ENCODE data around the gene SLC35E1. TPM values are rescaled to one million over a fixed set of nuclear protein-coding genes. Genes with fewer than 3 reads are reported as not detected.

The SLC35E1 gene
- total and polyA plus RNA-seq, 5 experiments from 2014 or later, result 13.6 to 34.2 (median 22.3) TPM

DNA sequence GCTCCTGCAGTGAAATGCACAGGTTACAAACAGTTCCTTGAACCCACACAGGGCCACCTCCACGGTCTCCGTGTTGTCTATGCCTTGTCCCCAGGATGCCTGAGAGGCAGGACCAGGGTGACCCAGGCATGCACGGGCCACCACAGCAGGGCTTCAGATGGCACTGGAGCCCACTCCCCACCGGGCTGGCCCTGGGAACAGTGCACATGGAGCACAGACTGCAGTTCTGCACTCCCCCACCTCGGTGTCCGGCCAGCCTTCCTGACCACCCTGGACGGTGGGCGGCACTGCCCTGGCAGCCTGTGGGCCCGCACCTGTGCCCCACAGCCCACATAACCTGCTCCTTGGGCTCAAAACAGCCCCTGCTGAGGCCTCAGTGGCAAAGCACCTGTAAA is 14.3 kb upstream of the SLC35E1 start:
- Mint-ChIP-seq H3K4me3 (peak overlapping the region in 9 of 10 donors; percentile 69 to 85 (median 83)), H3K4me1 (peaks cover 20 to 93% (median 88%) of the 10 kb centered on the region in 4 donors), H3K27ac (peak overlapping the region in 7 of 10 donors; percentile 86 to 97 (median 92)), H3K27me3 (no peaks in the 10 kb centered on the region), H3K36me3 (no peaks in the 10 kb centered on the region), H3K9me3 (peaks cover 0 to 2% (median 0%) of the 10 kb centered on the region in 9 donors)
- DNase-seq (peak in 1 of 10 donors; percentile 57), ATAC-seq (no peak)
- POLR2A ChIA-PET, result interaction anchor here (0.9 to 3.0 kb wide), 7 partner anchors 14 to 539 kb away, joined by 3 to 40 read pairs (median 6); partner anchors contain the start of genes MED26 and SLC35E1

GRCh38 chr19:16585808-16586476 is 13.7 kb upstream of the SLC35E1 start:
- Mint-ChIP-seq H3K9me3 (peaks cover 0 to 2% (median 0%) of the 10 kb centered on the region in 9 donors), H3K36me3 (no peaks in the 10 kb centered on the region), H3K4me3 (peak overlapping the region in 9 of 10 donors; percentile 4 to 85 (median 39)), H3K27ac (peak overlapping the region; percentile 53 to 97 (median 90)), H3K4me1 (peaks cover 20 to 92% (median 90%) of the 10 kb centered on the region in 4 donors), H3K27me3 (no peaks in the 10 kb centered on the region)
- no peak for ATAC-seq
- POLR2A ChIA-PET, result interaction anchor here (1.1 to 3.0 kb wide), 3 partner anchors 14 to 42 kb away, joined by 6 to 40 read pairs (median 39); partner anchors contain the start of genes MED26 and SLC35E1
- DNase-seq, result peak in 2 of 10 donors; percentile 31 to 58

- Mint-ChIP-seq H3K27ac (peak overlapping the region; percentile 51 to 97 (median 92)), H3K9me3 (peaks cover 0 to 2% (median 0%) of the 10 kb centered on the region in 9 donors), H3K36me3 (no peaks in the 10 kb centered on the region), H3K4me3 (peak overlapping the region in 8 of 10 donors; percentile 64 to 87 (median 82)), H3K27me3 (no peaks in the 10 kb centered on the region), H3K4me1 (peaks cover 20 to 94% (median 90%) of the 10 kb centered on the region in 4 donors)
- peak in 1 of 10 donors; percentile 41 for DNase-seq
- ATAC-seq, result no peak
- POLR2A ChIA-PET, result interaction anchor here (0.6 to 4.1 kb wide), 6 partner anchors 9 to 256 kb away, joined by 3 to 27 read pairs (median 6); partner anchors contain the start of genes MED26 and SLC35E1
Measured at GRCh38 chr19:16585094-16585801, 13.0 kb upstream of the SLC35E1 start.

GRCh38 chr19:16584248-16585093 is 12.3 kb upstream of the SLC35E1 start:
- H3K36me3 Mint-ChIP-seq, result peaks cover 0 to 6% (median 0%) of the 10 kb centered on the region in 3 donors
- POLR2A ChIA-PET, result interaction anchor here (0.6 to 4.1 kb wide), 11 partner anchors 10 to 1528 kb away, joined by 3 to 27 read pairs (median 4); partner anchors contain the start of genes MED26, SLC35E1 and TMEM38A
- no peaks in the 10 kb centered on the region for H3K27me3 Mint-ChIP-seq
- peaks cover 24 to 94% (median 89%) of the 10 kb centered on the region in 4 donors for H3K4me1 Mint-ChIP-seq
- peak overlapping the region; percentile 64 to 87 (median 78) for H3K4me3 Mint-ChIP-seq
- H3K27ac Mint-ChIP-seq, result peak overlapping the region; percentile 51 to 97 (median 92)
- H3K9me3 Mint-ChIP-seq, result peaks cover 0 to 2% (median 0%) of the 10 kb centered on the region in 9 donors
- ATAC-seq (peak; percentile 79 to 84), DNase-seq (peak; percentile 72 to 91 (median 86))

GRCh38 chr19:16582486-16583261 is 10.5 kb upstream of the SLC35E1 start:
- ATAC-seq (no peak), DNase-seq (no peak)
- Mint-ChIP-seq H3K36me3 (peaks cover 0 to 13% (median 3%) of the 10 kb centered on the region in 3 donors), H3K4me3 (peak overlapping the region in 6 of 10 donors; percentile 4 to 62 (median 30)), H3K27me3 (no peaks in the 10 kb centered on the region), H3K4me1 (peaks cover 19 to 86% (median 76%) of the 10 kb centered on the region in 4 donors), H3K9me3 (peaks cover 0 to 2% (median 0%) of the 10 kb centered on the region in 9 donors), H3K27ac (peak overlapping the region in 8 of 10 donors; percentile 25 to 97 (median 82))
- POLR2A ChIA-PET, result interaction anchor here (1.5 to 4.1 kb wide), 3 partner anchors 9 to 46 kb away, joined by 5 to 27 read pairs (median 11); partner anchors contain the start of genes MED26 and SLC35E1

GRCh38 chr19:16581971-16582343 is 9.7 kb upstream of the SLC35E1 start:
- no peaks in the 10 kb centered on the region for H3K27me3 Mint-ChIP-seq
- H3K9me3 Mint-ChIP-seq, result peaks cover 0 to 2% (median 0%) of the 10 kb centered on the region in 9 donors
- peaks cover 16 to 79% (median 70%) of the 10 kb centered on the region in 4 donors for H3K4me1 Mint-ChIP-seq
- DNase-seq (no peak), ATAC-seq (no peak)
- peak overlapping the region in 6 of 10 donors; percentile 6 to 48 (median 10) for H3K4me3 Mint-ChIP-seq
- H3K27ac Mint-ChIP-seq, result peak overlapping the region in 7 of 10 donors; percentile 39 to 83 (median 69)
- POLR2A ChIA-PET, result interaction anchor here (1.5 to 4.1 kb wide), 3 partner anchors 8 to 47 kb away, joined by 5 to 27 read pairs (median 11); partner anchors contain the start of genes MED26 and SLC35E1
- peaks cover 0 to 13% (median 3%) of the 10 kb centered on the region in 3 donors for H3K36me3 Mint-ChIP-seq

DNA sequence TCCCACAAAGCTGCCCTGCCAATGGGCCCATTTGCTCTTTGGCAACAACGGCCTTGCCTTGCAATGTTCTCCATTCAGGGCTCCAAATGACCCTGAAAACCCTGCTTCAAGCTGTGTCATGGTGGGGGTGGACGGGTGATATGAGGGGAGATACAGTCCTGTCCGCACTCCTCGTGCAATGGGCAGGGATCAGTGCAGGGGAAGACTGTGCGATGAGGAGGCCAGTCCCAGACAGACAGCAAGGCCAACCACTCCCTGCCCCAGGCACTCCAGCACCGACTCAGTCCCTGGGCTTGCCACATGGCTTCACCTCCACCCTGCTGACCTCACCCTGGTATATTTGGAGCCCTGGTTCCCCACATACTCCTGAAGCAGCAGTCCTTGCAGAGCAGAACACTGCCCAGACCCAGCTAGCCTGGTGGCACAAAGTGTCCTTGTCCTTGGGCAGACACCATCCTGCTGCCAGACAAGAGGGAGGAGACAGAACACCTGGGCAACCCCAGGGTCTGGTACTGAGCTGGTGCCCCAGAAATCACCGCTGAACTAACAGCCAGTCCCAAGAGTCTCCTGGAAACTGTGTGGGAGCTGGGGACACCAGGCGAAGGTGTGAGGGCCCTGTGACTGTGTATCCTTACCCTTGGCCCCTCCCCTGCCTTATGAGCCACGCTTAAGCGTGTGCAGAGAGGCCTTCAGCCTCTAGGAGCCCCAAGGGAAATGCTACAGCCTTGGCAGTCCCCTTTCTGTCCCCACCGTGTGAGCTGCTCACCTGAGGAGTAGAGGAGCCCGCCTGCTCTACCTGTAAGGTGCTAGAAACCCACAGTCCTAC is 9.1 kb upstream of the SLC35E1 start:
- peak overlapping the region in 4 of 10 donors; percentile 6 to 48 (median 24) for H3K4me3 Mint-ChIP-seq
- peaks cover 0 to 2% (median 0%) of the 10 kb centered on the region in 9 donors for H3K9me3 Mint-ChIP-seq
- peak overlapping the region in 9 of 10 donors; percentile 32 to 83 (median 62) for H3K27ac Mint-ChIP-seq
- DNase-seq (no peak), ATAC-seq (no peak)
- no peaks in the 10 kb centered on the region for H3K27me3 Mint-ChIP-seq
- H3K4me1 Mint-ChIP-seq, result peaks cover 17 to 74% (median 65%) of the 10 kb centered on the region in 4 donors
- H3K36me3 Mint-ChIP-seq, result peaks cover 0 to 16% (median 3%) of the 10 kb centered on the region in 3 donors
- POLR2A ChIA-PET, result interaction anchor here (1.5 to 4.1 kb wide), 3 partner anchors 8 to 47 kb away, joined by 5 to 27 read pairs (median 11); partner anchors contain the start of genes MED26 and SLC35E1

GRCh38 chr19:16579381-16579780 is 7.2 kb upstream of the SLC35E1 start:
- POLR2A ChIA-PET, result no interaction called here
- H3K27ac Mint-ChIP-seq, result peak overlapping the region in 9 of 10 donors; percentile 13 to 82 (median 63)
- ATAC-seq (no peak), DNase-seq (no peak)
- H3K36me3 Mint-ChIP-seq, result peaks cover 0 to 30% (median 3%) of the 10 kb centered on the region in 3 donors
- no peak overlapping the region for H3K4me3 Mint-ChIP-seq
- peaks cover 0 to 2% (median 0%) of the 10 kb centered on the region in 9 donors for H3K9me3 Mint-ChIP-seq
- peaks cover 25 to 70% (median 58%) of the 10 kb centered on the region in 4 donors for H3K4me1 Mint-ChIP-seq
- no peaks in the 10 kb centered on the region for H3K27me3 Mint-ChIP-seq

GRCh38 chr19:16577531-16577985 is 5.3 kb upstream of the SLC35E1 start:
- no peak for ATAC-seq

More at GRCh38 chr19:16577531-16577985, 5.3 kb upstream of the SLC35E1 start:
- Mint-ChIP-seq H3K27me3 (no peaks in the 10 kb centered on the region), H3K36me3 (peaks cover 0 to 34% (median 3%) of the 10 kb centered on the region in 3 donors), H3K27ac (peak overlapping the region in 1 of 10 donors; percentile 20), H3K9me3 (no peaks in the 10 kb centered on the region), H3K4me3 (no peak overlapping the region), H3K4me1 (peaks cover 25 to 70% (median 58%) of the 10 kb centered on the region in 4 donors)
- DNase-seq, result no peak
- POLR2A ChIA-PET, result no interaction called here
